ENCODE data around the gene TTYH1. TPM values are rescaled to one million over a fixed set of nuclear protein-coding genes. Genes with fewer than 3 reads are reported as not detected.

The TTYH1 gene
- total RNA-seq, 1 donor from 2014 or later, result 207 TPM

- no peak overlapping the region for H3K27ac Mint-ChIP-seq (ENCODE audit: unreplicated experiment)
- peaks cover 40% of the 10 kb centered on the region for H3K4me1 Mint-ChIP-seq
- peak; percentile 8 for TF ChIP-seq CTCF (conservative IDR thresholded peaks at IDR 0.05)
- H3K9me3 Mint-ChIP-seq, result no peaks in the 10 kb centered on the region
- H3K36me3 Mint-ChIP-seq (ENCODE audit: low read depth), result peaks cover 11% of the 10 kb centered on the region
- H3K4me3 Mint-ChIP-seq, result peak overlapping the region; percentile 84
- H3K27me3 Mint-ChIP-seq (ENCODE audit: low read depth), result peaks cover 12% of the 10 kb centered on the region
- no peak for DNase-seq (ENCODE audit: low read depth, low spot score)
Observed at GRCh38 chr19:54431255-54431838, 16.1 kb downstream of the TTYH1 start.

GRCh38 chr19:54432144-54432738 is 17.0 kb downstream of the TTYH1 start:
- H3K4me1 Mint-ChIP-seq, result peaks cover 42% of the 10 kb centered on the region
- no peak for TF ChIP-seq CTCF (conservative IDR thresholded peaks at IDR 0.05)
- H3K36me3 Mint-ChIP-seq (ENCODE audit: low read depth), result peaks cover 9% of the 10 kb centered on the region
- H3K9me3 Mint-ChIP-seq, result no peaks in the 10 kb centered on the region
- no peak for DNase-seq (ENCODE audit: low read depth, low spot score)
- peak overlapping the region; percentile 62 for H3K27ac Mint-ChIP-seq (ENCODE audit: unreplicated experiment)
- peaks cover 18% of the 10 kb centered on the region for H3K27me3 Mint-ChIP-seq (ENCODE audit: low read depth)
- H3K4me3 Mint-ChIP-seq, result peak overlapping the region; percentile 62

- DNase-seq (ENCODE audit: low read depth, low spot score), result no peak
- Mint-ChIP-seq H3K4me1 (peaks cover 52% of the 10 kb centered on the region), H3K36me3 (ENCODE audit: low read depth) (peaks cover 9% of the 10 kb centered on the region), H3K9me3 (no peaks in the 10 kb centered on the region), H3K27ac (ENCODE audit: unreplicated experiment) (peak overlapping the region; percentile 39), H3K27me3 (ENCODE audit: low read depth) (peaks cover 18% of the 10 kb centered on the region), H3K4me3 (peak overlapping the region; percentile 75)
- TF ChIP-seq CTCF (conservative IDR thresholded peaks at IDR 0.05), result no peak
Observed at GRCh38 chr19:54433697-54434096, 18.4 kb downstream of the TTYH1 start.

GRCh38 chr19:54434112-54434872 is 19.0 kb downstream of the TTYH1 start:
- Mint-ChIP-seq H3K4me1 (peaks cover 58% of the 10 kb centered on the region), H3K27me3 (ENCODE audit: low read depth) (peaks cover 19% of the 10 kb centered on the region), H3K27ac (ENCODE audit: unreplicated experiment) (peak overlapping the region; percentile 86), H3K36me3 (ENCODE audit: low read depth) (peaks cover 8% of the 10 kb centered on the region), H3K9me3 (no peaks in the 10 kb centered on the region), H3K4me3 (peak overlapping the region; percentile 75)
- no peak for DNase-seq (ENCODE audit: low read depth, low spot score)
- TF ChIP-seq CTCF (conservative IDR thresholded peaks at IDR 0.05), result no peak

GRCh38 chr19:54434873-54435214 is 19.6 kb downstream of the TTYH1 start:
- H3K4me1 Mint-ChIP-seq, result peaks cover 62% of the 10 kb centered on the region

More at GRCh38 chr19:54434873-54435214, 19.6 kb downstream of the TTYH1 start:
- no peaks in the 10 kb centered on the region for H3K9me3 Mint-ChIP-seq
- H3K27ac Mint-ChIP-seq (ENCODE audit: unreplicated experiment), result peak overlapping the region; percentile 86
- H3K4me3 Mint-ChIP-seq, result peak overlapping the region; percentile 79
- peaks cover 20% of the 10 kb centered on the region for H3K27me3 Mint-ChIP-seq (ENCODE audit: low read depth)
- H3K36me3 Mint-ChIP-seq (ENCODE audit: low read depth), result peaks cover 7% of the 10 kb centered on the region
- no peak for DNase-seq (ENCODE audit: low read depth, low spot score)
- TF ChIP-seq CTCF (conservative IDR thresholded peaks at IDR 0.05), result no peak

All from neural crest cell (in vitro differentiated cells).